ENCODE data around the gene TRIM47.

GRCh38 chr17:75915268-75915667, 36.9 kb upstream of the TRIM47 start:
- TF ChIP-seq CTCF (conservative IDR thresholded peaks at IDR 0.05) (no peak), EZH2 (IDR thresholded peaks at IDR 0.05; ENCODE audit: low read depth) (no peak)
